K562 (cell line): ENCODE results near the gene PRKCE. TPM values are rescaled to one million over a fixed set of nuclear protein-coding genes. Genes with fewer than 3 reads are reported as not detected.

Experiments
- ATAC-seq: fragments of 200-7000 bp; cut with Tn5 transposase; 3 replicates; pipeline ENCODE4 v1.9.1; 2020; ENCODE audit warnings: moderate library complexity
- BruUV-seq: library from RNA; stranded (reverse); fragments of 400-500 nt; replicated peaks from 2 replicates; lab custom pipeline; 2021; lab: Mats Ljungman, UMichigan
- CTCF ChIA-PET: fragments of 300-600 bp; formaldehyde crosslinking; extraction: SDS; loops from one replicate; lab custom pipeline; 2021; ENCODE audit warnings: low intra/inter-chr PET ratio; lab: Yijun Ruan, JAX
- POLR2A ChIA-PET: fragments of 300-600, 350-650 bp; sonication (Branson Sonifier 250); formaldehyde crosslinking; extraction: SDS; loops from one replicate; lab custom pipeline; 2021; ENCODE audit warnings: antibody characterized with exemption, inconsistent platforms; lab: Yijun Ruan, JAX
- DNase-seq, 4 experiments: peaks; one replicate each; pipeline versions ENCODE4 v3.0.0 to v3.0.0-alpha.2; 2011 to 2018; ENCODE audit warnings: low spot score in 3 of 4, mixed read lengths in 3 of 4; ENCODE audit errors: extremely low read depth in 1 of 4
- FAIRE-seq: peaks from 2 replicates; lab custom pipeline; 2011; peaks lifted over from hg19 to GRCh38; lab: Jason Lieb, UNC
- H2AFZ ChIP-seq: 2 replicates; pipeline ENCODE4 v1.6.0; 2011; ENCODE audit warnings: low read depth, low read length, control low read depth, inconsistent platforms
- H3K27ac ChIP-seq: fragments of 200-600 bp; 3 replicates; pipeline ENCODE4 v1.8.0; 2011; ENCODE audit warnings: low read depth, mild to moderate bottlenecking, control low read depth, inconsistent platforms, low read length, moderate library complexity, mixed read lengths; ENCODE audit errors: extremely low read depth
- H3K27me3 ChIP-seq, 2 experiments: fragments of 300-600 bp in 1 of 2; 2 replicates in 1 of 2; 3 replicates in 1 of 2; pipeline versions ENCODE4 v1.6.0 to v1.8.0; 2011; ENCODE audit warnings: inconsistent platforms in 2 of 2, low read length in 2 of 2, mild to moderate bottlenecking in 1 of 2, mixed read lengths in 1 of 2, moderate library complexity in 1 of 2; ENCODE audit not compliant: control insufficient read depth in 2 of 2, insufficient read depth in 2 of 2
- H3K36me3 ChIP-seq: fragments of 300-600 bp; 3 replicates; pipeline ENCODE4 v1.8.0; 2011; ENCODE audit warnings: mild to moderate bottlenecking, low read length, inconsistent platforms; ENCODE audit not compliant: control insufficient read depth, insufficient read depth
- H3K4me1 ChIP-seq, 2 experiments: fragments of 200-600 bp in 1 of 2; replicated peaks in 1 of 2; 2 replicates in 1 of 2; 3 replicates in 1 of 2; pipeline versions ENCODE4 v1.5.1 to v1.8.0; 2011; ENCODE audit warnings: inconsistent platforms in 2 of 2, low read length in 2 of 2, mild to moderate bottlenecking in 1 of 2, mixed read lengths in 1 of 2, moderate library complexity in 1 of 2; ENCODE audit not compliant: control insufficient read depth in 2 of 2, insufficient read depth in 2 of 2
- H3K4me2 ChIP-seq: 2 replicates; pipeline ENCODE4 v1.6.1; 2011; ENCODE audit warnings: low read length, control low read depth, inconsistent platforms, mixed read lengths; ENCODE audit not compliant: insufficient read depth
- H3K4me3 ChIP-seq: fragments of 200-600 bp; sonication (generic), shearing (Covaris generic); 2 replicates; pipeline ENCODE4 v1.5.1; 2016; ENCODE audit warnings: control low read depth, inconsistent platforms
- H3K79me2 ChIP-seq: fragments of 200-600 bp; 3 replicates; pipeline ENCODE4 v1.8.0; 2011; ENCODE audit warnings: low read length, inconsistent platforms; ENCODE audit not compliant: control insufficient read depth, insufficient read depth
- H3K9ac ChIP-seq, 2 experiments: 2 replicates each; pipeline versions ENCODE4 v1.6.0 to v1.6.1; 2011; ENCODE audit warnings: low read depth in 2 of 2, low read length in 2 of 2, control low read depth in 1 of 2, inconsistent platforms in 1 of 2, mild to moderate bottlenecking in 1 of 2, mixed read lengths in 1 of 2; ENCODE audit not compliant: insufficient read depth in 1 of 2
- H3K9me1 ChIP-seq: one replicate; pipeline ENCODE4 v1.6.0; 2011; ENCODE audit warnings: inconsistent platforms, mild to moderate bottlenecking, low read length, moderate library complexity; ENCODE audit not compliant: control insufficient read depth, insufficient read depth
- H3K9me3 ChIP-seq: replicated peaks from 2 replicates; pipeline ENCODE4 v1.5.1; 2011; ENCODE audit warnings: low read depth, low read length, inconsistent platforms; ENCODE audit not compliant: control insufficient read depth, insufficient read depth
- H4K20me1 ChIP-seq: replicated peaks from 2 replicates; pipeline ENCODE4 v1.6.1; 2011; ENCODE audit warnings: low read length, inconsistent platforms, mixed read lengths; ENCODE audit not compliant: control insufficient read depth, insufficient read depth
- CREM ChIP-seq: IDR thresholded peaks from 2 replicates; pipeline ENCODE4 v1.6.1; 2014; ENCODE audit warnings: antibody characterized with exemption, low read depth
- ILF3 ChIP-seq: fragments of 450-650 bp; IDR thresholded peaks from 2 replicates; pipeline ENCODE4 v1.6.1; 2018; ENCODE audit warnings: antibody characterized with exemption, mild to moderate bottlenecking, moderate library complexity, borderline replicate concordance
- NR2C1 ChIP-seq, 2 experiments: fragments of 450-650 bp; IDR thresholded peaks; 2 replicates each; pipeline ENCODE4 v1.6.1; 2017; ENCODE audit warnings: mild to moderate bottlenecking in 2 of 2, antibody characterized with exemption in 1 of 2, inconsistent platforms in 1 of 2, missing compliant biosample characterization in 1 of 2, missing genetic modification characterization in 1 of 2
- RAD21 ChIP-seq, 2 experiments: fragments of 250-450 bp in 1 of 2; fragments of 450-650 bp in 1 of 2; sonication (Bioruptor Pico) in 1 of 2; formaldehyde crosslinking in 1 of 2; IDR thresholded peaks in 1 of 2; conservative IDR thresholded peaks in 1 of 2; 2 replicates each; pipeline versions ENCODE4 v1.4.0 to v1.8.0; 2020 to 2022; ENCODE audit warnings: mild to moderate bottlenecking in 2 of 2, moderate library complexity in 1 of 2
- SMARCA5 ChIP-seq: fragments of 450-650 bp; IDR thresholded peaks from 2 replicates; pipeline ENCODE4 v1.6.1; 2016
- WGBS: fragments of 100-300 bp; shearing (Covaris generic); methylation state at CpG from one replicate; pipeline ENCODE4 v1.1.6; 2016; ENCODE audit warnings: low coverage, mixed read lengths; ENCODE audit not compliant: insufficient coverage; ENCODE audit errors: missing lambda C conversion rate; 5-methylcytosine and 5-hydroxymethylcytosine counted together
- in situ Hi-C: fragments of 300-500 bp; cut with MboI; formaldehyde crosslinking; loops from 4 replicates; pipeline ENCODE4 v1.15.0; 2018; ENCODE audit warnings: inconsistent platforms, mixed read lengths
- intact Hi-C: fragments of 100-400 bp; cut with micrococcal nuclease; formaldehyde crosslinking; loops from 2 replicates; pipeline ENCODE4 v1.14.2; 2022
- polyA plus RNA-seq, 8 experiments: library from polyadenylated mRNA; depleted of rRNA in 4 of 8; stranded (reverse) in 5 of 8; unstranded in 3 of 8; fragments of >200 nt; fragmentation: Nextera tagmentation in 2 of 8; fragmentation: Illumina TruSeq in 1 of 8; extraction: Ambion mirVana in 2 of 8; extraction: Trizol in 1 of 8; gene quantifications; 2 replicates each; pipeline versions ENCODE4 v1.2.1 to v1.2.3, GENCODE V29; 2011 to 2014; ENCODE audit warnings: inconsistent platforms in 1 of 8, missing spikeins in 1 of 8
- total RNA-seq, 7 experiments: library from RNA; depleted of rRNA in 6 of 7; stranded (reverse); fragments of >200 nt in 6 of 7; fragmentation: Illumina TruSeq in 2 of 7; extraction: Trizol in 2 of 7; gene quantifications; 2 replicates each; pipeline versions ENCODE4 v1.2.1 to v1.2.3, GENCODE V29; 2011 to 2021; ENCODE audit warnings: low replicate concordance in 1 of 7
- TF ChIP-seq, protein P1 (sequence below): sonication (generic); formaldehyde crosslinking; IDR thresholded peaks from 2 replicates; pipeline ENCODE4 v1.8.1; 2023; ENCODE audit warnings: mild to moderate bottlenecking, missing genetic modification reagents
- TF ChIP-seq, protein P2 (sequence below): IDR thresholded peaks from 2 replicates; pipeline ENCODE4 v1.6.1; 2014; ENCODE audit warnings: antibody characterized with exemption
- TF ChIP-seq, protein P3 (sequence below): sonication (generic); formaldehyde crosslinking; IDR thresholded peaks from 2 replicates; pipeline ENCODE4 v1.8.0; 2022; ENCODE audit warnings: mild to moderate bottlenecking, missing genetic modification reagents
- TF ChIP-seq, protein P4 (sequence below), 3 experiments: IDR thresholded peaks in 2 of 3; conservative IDR thresholded peaks in 1 of 3; 2 replicates each; pipeline ENCODE4 v1.5.1; 2011 to 2012; ENCODE audit warnings: low read length in 3 of 3, mild to moderate bottlenecking in 3 of 3, control low read depth in 2 of 3, improper control_type of control experiment in 1 of 3, inconsistent platforms in 1 of 3, low read depth in 1 of 3, mixed read lengths in 1 of 3, moderate library complexity in 1 of 3; ENCODE audit not compliant: insufficient read depth in 2 of 3
- TF ChIP-seq, protein P5 (sequence below): fragments of 200-800 bp; sonication (Bioruptor generic); IDR thresholded peaks from 2 replicates; pipeline ENCODE4 v1.6.1; 2017; ENCODE audit warnings: missing genetic modification characterization, missing compliant biosample characterization

The PRKCE gene
- total and polyA plus RNA-seq, 9 of the 15 experiments (the other 6 are each of a cell fraction or from before 2014, with no cell fraction given) = 0.06 to 1.0 (median 0.22) TPM; not detected in 1

DNA sequence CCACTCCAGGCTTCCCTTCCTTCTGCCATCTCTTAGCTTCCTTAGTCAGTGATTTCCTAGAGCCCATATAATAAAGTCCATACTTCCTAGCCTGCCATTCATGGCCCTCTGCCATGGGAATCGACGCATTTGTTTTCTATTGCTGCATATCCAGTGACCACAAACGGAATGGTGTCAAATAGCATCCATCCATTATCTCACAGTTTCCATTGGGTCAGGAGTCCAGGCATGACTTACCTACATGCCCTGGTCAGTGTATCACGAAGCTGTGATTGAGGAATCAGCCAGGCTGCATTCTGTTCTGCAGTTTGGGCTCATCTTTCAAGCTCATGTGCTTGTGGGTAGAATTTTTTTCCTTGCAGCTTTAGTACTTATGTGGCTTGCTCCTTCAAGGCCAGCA lies 436.0 kb downstream of the PRKCE start (continued):
- no peak for TF ChIP-seq ILF3
- TF ChIP-seq NR2C1 (IDR thresholded peaks at IDR 0.05) = no peak
- TF ChIP-seq NR2C1 (tag; IDR thresholded peaks at IDR 0.05) = no peak
- TF ChIP-seq, protein P1, sequence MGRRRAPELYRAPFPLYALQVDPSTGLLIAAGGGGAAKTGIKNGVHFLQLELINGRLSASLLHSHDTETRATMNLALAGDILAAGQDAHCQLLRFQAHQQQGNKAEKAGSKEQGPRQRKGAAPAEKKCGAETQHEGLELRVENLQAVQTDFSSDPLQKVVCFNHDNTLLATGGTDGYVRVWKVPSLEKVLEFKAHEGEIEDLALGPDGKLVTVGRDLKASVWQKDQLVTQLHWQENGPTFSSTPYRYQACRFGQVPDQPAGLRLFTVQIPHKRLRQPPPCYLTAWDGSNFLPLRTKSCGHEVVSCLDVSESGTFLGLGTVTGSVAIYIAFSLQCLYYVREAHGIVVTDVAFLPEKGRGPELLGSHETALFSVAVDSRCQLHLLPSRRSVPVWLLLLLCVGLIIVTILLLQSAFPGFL (CRISPR knock-in tag) = no peak
- TF ChIP-seq, protein P2, sequence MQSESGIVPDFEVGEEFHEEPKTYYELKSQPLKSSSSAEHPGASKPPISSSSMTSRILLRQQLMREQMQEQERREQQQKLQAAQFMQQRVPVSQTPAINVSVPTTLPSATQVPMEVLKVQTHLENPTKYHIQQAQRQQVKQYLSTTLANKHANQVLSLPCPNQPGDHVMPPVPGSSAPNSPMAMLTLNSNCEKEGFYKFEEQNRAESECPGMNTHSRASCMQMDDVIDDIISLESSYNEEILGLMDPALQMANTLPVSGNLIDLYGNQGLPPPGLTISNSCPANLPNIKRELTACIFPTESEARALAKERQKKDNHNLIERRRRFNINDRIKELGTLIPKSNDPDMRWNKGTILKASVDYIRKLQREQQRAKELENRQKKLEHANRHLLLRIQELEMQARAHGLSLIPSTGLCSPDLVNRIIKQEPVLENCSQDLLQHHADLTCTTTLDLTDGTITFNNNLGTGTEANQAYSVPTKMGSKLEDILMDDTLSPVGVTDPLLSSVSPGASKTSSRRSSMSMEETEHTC = no peak
- TF ChIP-seq SMARCA5 = no peak
- TF ChIP-seq, protein P3, sequence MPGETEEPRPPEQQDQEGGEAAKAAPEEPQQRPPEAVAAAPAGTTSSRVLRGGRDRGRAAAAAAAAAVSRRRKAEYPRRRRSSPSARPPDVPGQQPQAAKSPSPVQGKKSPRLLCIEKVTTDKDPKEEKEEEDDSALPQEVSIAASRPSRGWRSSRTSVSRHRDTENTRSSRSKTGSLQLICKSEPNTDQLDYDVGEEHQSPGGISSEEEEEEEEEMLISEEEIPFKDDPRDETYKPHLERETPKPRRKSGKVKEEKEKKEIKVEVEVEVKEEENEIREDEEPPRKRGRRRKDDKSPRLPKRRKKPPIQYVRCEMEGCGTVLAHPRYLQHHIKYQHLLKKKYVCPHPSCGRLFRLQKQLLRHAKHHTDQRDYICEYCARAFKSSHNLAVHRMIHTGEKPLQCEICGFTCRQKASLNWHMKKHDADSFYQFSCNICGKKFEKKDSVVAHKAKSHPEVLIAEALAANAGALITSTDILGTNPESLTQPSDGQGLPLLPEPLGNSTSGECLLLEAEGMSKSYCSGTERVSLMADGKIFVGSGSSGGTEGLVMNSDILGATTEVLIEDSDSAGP (CRISPR knock-in tag) = no peak
- TF ChIP-seq, all 486 proteins: peak for 0

DNA sequence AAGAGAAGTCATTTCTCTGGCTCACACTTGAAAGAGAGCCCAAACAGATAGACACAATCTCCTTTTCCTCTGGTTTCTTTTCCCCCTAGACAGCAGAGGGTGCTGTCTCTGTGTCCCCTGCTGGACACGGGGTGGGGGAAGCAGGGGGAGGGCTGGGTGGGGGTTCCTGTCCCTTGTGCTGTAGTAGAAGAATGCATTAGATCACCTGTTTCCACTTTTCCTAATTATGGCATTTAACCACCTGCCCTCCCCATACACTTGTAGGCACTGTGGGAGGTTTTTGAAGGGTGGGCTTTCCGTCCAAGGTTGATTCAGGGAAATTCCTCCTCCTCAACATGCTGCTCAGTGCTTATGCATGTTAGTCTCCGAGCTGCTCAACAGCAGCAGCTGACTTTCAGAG lies 439.5 kb downstream of the PRKCE start:
- no peaks in the 10 kb centered on the region for H3K9me3 ChIP-seq
- H3K4me3 ChIP-seq = no peak overlapping the region
- H3K27me3 ChIP-seq = peaks cover 5 to 8% of the 10 kb centered on the region in 2 experiments
- TF ChIP-seq, protein P4, sequence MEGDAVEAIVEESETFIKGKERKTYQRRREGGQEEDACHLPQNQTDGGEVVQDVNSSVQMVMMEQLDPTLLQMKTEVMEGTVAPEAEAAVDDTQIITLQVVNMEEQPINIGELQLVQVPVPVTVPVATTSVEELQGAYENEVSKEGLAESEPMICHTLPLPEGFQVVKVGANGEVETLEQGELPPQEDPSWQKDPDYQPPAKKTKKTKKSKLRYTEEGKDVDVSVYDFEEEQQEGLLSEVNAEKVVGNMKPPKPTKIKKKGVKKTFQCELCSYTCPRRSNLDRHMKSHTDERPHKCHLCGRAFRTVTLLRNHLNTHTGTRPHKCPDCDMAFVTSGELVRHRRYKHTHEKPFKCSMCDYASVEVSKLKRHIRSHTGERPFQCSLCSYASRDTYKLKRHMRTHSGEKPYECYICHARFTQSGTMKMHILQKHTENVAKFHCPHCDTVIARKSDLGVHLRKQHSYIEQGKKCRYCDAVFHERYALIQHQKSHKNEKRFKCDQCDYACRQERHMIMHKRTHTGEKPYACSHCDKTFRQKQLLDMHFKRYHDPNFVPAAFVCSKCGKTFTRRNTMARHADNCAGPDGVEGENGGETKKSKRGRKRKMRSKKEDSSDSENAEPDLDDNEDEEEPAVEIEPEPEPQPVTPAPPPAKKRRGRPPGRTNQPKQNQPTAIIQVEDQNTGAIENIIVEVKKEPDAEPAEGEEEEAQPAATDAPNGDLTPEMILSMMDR (IDR thresholded peaks at IDR 0.05 in 2 of 3, conservative IDR thresholded peaks at IDR 0.05 in 1 of 3; ENCODE audit: insufficient read depth in 2 of 3, low read depth in 1 of 3, low read length in 3 of 3) = peak in 2 of 3 experiments; percentile 27 to 46; a peak in 3 of 6 replicates
- TF ChIP-seq CREM = no peak
- TF ChIP-seq, protein P5, sequence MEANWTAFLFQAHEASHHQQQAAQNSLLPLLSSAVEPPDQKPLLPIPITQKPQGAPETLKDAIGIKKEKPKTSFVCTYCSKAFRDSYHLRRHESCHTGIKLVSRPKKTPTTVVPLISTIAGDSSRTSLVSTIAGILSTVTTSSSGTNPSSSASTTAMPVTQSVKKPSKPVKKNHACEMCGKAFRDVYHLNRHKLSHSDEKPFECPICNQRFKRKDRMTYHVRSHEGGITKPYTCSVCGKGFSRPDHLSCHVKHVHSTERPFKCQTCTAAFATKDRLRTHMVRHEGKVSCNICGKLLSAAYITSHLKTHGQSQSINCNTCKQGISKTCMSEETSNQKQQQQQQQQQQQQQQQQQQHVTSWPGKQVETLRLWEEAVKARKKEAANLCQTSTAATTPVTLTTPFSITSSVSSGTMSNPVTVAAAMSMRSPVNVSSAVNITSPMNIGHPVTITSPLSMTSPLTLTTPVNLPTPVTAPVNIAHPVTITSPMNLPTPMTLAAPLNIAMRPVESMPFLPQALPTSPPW (CRISPR knock-in tag) = peak; percentile 72
- TF ChIP-seq RAD21 (CRISPR knock-in tag; conservative IDR thresholded peaks at IDR 0.05 in 1 of 2, IDR thresholded peaks at IDR 0.05 in 1 of 2) = peak in 1 of 2 experiments; percentile 43; a peak in 2 of 4 replicates
- no peak overlapping the region for H3K4me2 ChIP-seq
- H3K27ac ChIP-seq = no peak overlapping the region
- H3K4me1 ChIP-seq = no peaks in the 10 kb centered on the region
- in situ Hi-C loops = no loop called here
- H3K79me2 ChIP-seq = no peaks in the 10 kb centered on the region
- H4K20me1 ChIP-seq = no peaks in the 10 kb centered on the region
- DNase-seq = peak in 1 of 4 experiments; percentile 6
- no peak overlapping the region for H3K9ac ChIP-seq
- no peak overlapping the region for H2AFZ ChIP-seq
- H3K9me1 ChIP-seq = no peaks in the 10 kb centered on the region
- intact Hi-C loops = no loop called here
- CTCF ChIA-PET = no interaction called here
- FAIRE-seq = no peak
- BruUV-seq = no TSS peak
- 0% methylated on average over 3 of the region's 3 CpGs for WGBS
- POLR2A ChIA-PET = interaction anchor here (0.6 kb wide), 1 partner anchor 234 kb away, joined by 3 read pairs; no protein-coding TSS in a partner anchor
- peak; percentile 61; the same call in 2 of the 3 replicates for ATAC-seq
- H3K36me3 ChIP-seq = no peaks in the 10 kb centered on the region
